NCI-H187 (cell line): ENCODE results near the gene TMEM198.

Experiments used
- DNase-seq, 2 experiments: peaks; one replicate each; lab custom pipeline; 2025; lab: John Stamatoyannopoulos, UW

Gene TMEM198

DNA sequence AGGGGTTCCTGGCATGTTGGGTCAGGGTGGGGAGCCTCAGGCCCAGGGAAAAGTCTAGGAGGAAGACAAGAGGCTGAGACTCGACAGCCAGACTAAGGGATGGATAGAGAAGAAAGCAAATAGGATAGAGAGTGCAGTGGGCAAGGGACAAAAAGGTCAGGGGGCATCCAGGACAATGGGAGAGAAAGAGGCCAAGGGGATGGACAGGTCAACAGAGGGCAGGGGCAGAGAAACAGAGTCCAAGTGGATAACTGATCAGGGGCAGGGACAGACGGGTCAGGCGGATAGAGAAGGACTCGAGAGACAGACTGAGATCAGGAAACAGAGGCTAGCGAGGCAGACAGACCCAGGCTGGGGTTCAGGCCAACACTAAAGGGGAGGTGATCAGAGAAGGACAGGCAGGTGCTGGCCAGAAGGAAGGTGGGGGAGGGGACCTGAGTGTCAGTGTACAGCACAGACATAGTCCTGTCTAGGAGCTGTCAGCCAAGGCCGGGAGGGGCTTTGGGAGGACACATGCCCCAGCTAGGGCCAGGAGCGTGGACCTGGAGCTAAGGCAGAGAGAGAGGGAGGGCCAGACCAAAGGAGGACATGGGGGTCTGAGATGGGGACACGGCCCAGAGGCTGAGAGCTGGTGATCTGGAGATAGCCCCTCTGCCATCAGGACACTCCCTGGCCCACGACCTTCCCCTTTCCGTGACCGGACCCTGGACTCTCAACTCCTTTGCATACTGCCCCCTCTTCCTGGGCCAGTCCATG, 17.3 kb upstream of the TMEM198 start:
- no peak for DNase-seq

DNA sequence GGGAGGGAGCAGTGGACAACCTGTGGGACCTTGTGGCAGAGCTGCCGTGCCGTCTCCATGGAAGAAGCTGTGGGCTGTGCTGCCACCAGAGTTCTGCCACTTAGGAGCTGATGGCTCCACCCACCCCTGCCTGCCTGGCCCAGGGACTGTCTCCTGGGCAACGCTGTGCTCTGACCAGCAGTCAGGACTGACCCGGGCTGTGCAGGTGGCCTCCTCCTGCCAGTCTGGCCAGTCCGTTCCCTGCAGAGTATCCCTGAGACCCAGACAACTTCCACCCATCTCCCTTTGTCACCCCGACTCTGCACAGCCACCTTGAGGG, 16.8 kb upstream of the TMEM198 start:
- DNase-seq, result no peak

DNA sequence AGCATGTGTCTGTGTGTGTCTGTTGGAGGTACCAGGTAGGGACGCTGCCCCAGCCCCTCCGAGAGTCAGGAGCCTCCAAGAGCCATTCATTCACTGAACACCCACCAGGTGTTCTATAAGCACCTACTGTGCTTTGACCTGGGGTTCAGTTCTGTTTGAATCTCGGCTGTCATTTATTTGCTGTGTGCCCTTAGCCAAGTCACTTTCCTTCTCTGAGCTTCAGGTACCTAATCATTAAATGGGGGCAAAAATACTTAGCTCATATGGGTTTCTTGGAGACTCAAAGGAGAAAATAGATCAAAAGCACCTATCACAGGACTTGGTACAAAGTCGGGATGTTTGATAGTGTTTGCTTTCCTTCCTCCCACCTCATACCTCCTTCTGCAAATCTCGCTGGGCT, 16.4 kb upstream of the TMEM198 start:
- no peak for DNase-seq

- peak; percentile 3 to 55 for DNase-seq
These were observed 13.5 kb upstream of the TMEM198 start for GRCh38 chr2:219530048-219530963.

DNA sequence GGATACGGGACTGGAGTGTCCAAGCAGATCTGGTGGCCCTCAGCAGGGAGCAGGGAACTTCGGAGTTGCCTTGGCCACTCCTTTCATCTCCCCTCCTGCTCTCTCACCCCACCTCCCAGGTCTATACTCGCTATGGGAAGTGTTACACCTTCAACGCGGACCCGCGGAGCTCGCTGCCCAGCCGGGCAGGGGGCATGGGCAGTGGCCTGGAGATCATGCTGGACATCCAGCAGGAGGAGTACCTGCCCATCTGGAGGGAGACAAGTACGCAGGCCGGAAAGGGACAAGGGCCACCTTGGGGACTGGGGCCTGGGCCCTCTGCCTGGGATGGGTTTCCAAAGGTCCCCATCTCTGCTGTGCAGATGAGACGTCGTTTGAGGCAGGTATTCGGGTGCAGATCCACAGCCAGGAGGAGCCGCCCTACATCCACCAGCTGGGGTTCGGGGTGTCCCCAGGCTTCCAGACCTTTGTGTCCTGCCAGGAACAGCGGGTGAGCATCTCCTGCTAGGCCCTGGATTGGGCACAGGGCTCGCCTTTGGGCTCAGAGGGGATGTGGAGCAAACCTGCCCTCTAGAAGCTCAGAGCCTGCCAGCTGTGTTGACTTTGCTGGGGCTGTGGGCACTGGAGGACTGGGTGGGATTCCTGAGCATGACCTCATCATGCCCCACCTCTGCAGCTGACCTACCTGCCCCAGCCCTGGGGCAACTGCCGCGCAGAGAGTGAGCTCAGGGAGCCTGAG, 12.0 kb upstream of the TMEM198 start:
- no peak for DNase-seq

- DNase-seq, result no peak
These were observed 11.5 kb upstream of the TMEM198 start for GRCh38 chr2:219532378-219532649.

DNA sequence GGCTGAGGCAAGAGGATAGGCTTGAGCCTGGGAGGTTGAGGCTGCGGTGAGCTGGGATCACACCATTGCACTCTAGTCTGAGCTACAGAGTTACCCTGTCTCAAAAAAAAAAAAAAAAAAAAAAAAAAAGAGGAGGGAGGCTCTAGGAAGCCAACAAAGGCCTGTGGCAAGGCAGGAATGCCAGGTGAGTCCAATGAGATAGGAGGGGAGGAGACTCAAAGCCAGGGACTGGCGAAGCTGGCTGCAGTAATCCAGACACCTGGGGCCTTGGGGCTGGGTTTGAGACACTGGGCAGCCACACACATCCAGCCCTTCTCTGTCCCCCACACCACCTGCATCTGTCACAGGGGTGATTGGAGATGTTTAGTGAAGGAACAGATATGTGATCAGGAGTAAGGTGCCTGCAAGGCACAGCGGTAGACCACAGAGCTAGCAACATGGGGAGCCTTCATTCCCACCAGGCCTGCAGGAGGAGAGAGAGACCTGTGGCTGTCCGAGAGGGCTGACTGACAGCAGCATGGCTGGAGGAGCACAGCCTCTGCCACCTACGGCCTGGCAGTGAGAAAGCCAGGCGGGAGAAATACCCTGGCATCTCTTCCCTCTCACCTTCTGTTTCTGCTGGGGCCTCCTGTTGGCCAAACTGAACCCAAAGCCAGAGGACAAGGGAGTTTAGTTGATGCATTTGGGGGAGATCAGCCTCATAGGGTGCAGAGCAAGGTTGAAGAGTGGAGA, 9.7 kb upstream of the TMEM198 start:
- DNase-seq, result no peak

DNA sequence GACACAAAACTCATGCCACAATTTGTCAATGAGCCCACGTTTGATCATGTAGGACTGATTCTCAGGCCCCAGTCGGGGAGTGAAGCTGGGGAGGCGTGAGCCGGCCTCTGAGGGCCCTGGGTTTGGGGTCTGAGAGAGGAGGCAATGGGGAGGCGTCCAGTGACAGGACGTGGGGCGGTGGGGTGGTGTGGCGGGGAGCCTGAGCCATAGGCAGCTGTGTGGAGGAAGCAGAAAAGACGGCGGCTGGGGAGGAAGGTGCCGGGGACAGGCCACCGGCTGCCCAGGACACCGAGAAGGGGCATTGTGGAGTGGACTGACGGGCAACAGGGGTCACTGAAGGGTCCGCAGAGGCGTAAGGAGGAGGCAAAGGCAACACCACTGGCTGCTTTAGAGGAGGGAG, 7.4 kb upstream of the TMEM198 start:
- DNase-seq, result no peak

- no peak for DNase-seq
These were observed 6.9 kb upstream of the TMEM198 start for GRCh38 chr2:219536967-219537366.

GRCh38 chr2:219537657-219538488, 6.0 kb upstream of the TMEM198 start:
- DNase-seq, result no peak

DNA sequence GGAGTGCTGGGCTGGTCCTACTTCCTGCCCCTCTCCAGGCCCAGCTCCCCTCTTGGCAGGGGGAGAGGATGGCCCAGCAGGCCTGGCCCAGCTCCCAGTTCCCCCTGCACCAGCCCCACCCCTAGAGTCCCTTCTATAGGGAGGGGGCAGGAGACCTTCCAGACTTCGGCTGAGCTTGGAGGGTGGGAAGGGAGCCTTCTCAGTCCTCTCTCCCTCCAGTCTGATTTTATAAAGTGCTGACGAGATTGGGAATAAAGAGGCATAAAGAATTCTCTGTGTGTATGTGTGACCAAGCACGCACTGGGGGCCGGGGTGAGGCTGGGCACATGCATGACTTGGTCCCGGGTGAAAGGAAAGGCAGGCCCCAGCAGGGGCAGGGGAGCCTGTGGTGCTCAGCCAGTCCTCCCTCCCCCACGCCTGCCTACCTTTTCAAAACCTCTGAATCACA, 5.3 kb upstream of the TMEM198 start:
- DNase-seq, result no peak

DNA sequence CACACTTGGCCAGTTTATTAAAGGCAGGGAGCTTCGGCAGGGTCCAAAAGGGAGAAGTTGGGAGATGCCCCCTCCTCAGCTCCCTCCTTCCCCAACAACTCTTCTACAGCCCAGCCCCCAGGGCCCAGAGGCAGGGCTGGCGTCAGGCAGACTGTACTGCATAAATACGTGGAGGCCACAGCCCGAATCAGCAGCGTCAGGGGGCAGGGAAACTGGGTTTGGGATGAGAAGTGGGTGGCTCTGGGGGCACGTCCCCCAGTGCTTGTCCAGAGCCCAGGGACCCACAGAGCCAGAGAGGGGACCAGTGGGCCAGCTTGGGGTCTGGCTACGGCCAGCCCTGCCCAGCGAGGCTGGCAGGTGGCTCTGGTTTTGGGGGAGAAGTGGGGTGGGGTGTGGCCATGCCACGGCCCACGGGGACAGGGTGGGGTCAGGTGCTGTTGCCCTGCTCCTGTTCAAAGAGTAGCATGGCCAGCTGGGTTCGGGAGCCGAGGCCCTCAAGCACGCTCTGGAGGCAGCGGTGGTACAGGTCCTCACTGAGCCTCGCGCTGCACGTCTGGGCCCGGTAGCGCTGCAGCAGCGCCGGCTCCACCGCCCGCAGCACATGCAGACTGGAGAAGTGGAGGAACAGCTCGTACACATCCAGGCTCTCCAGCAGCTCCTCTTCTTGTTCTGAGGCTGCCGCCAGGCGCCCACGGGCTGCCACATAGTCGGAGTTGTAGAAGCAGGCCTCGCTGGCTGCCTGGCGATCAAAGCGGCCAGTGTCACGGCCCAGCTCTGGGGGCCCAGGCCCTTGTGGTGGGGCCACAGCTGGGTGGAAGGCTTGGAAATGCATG, 4.7 kb upstream of the TMEM198 start:
- DNase-seq, result no peak

- no peak for DNase-seq
These were observed 3.7 kb upstream of the TMEM198 start for GRCh38 chr2:219539926-219540678.

DNA sequence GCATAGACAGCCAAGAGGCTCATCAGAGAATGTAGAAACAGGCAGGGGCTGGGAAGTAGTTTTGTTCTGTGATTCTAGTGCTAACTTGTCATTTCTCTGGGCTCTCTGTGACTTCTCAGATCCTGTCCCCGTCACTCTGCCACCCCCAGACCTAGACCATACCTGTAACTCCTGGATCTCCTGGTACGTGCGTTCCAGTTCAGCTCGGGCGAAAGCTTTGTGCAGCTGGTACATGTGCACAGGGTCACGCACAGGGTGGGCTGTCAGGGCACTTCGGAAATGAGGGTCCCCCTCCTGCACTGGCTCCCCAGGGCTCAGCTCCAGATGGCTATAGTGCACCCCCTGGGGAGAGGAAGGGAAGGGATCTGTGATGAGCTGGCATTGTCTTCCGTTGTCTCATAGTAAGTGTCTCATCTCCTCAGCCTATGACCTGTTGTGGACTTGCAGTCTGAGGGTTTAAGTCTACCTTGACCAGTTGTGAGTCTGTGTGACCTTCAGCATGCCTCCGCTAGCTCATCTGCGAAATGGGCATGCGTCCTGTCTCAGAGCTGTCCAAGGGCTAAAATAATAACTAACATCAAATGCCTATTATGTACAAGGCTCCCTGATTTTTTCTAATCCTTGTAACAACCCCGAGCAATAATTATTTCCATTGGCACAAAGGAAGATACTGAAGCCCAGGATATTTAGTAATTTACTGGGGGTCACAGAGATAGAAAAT, 2.9 kb upstream of the TMEM198 start:
- no peak for DNase-seq

- DNase-seq, result peak; percentile 45 to 54
These were observed 2.1 kb upstream of the TMEM198 start for GRCh38 chr2:219541611-219542180.

- DNase-seq, result no peak
These were observed 765 bp upstream of the TMEM198 start for GRCh38 chr2:219542931-219543595.

GRCh38 chr2:219544567-219544966, 739 bp downstream of the TMEM198 start:
- no peak for DNase-seq
